ENCODE data around the gene PHF21A. TPM values are rescaled to one million over a fixed set of nuclear protein-coding genes. Genes with fewer than 3 reads are reported as not detected.
"Not testable (repeated sequence)": the region's sequence is repeated elsewhere in the genome, so short reads cannot be mapped to it uniquely, and the experiment has no call there.

Gene PHF21A
- total RNA-seq, 2 donors from 2014 or later, result 24.7 to 48.0 TPM

- no peaks in the 10 kb centered on the region for H3K27me3 ChIP-seq (replicated peaks; ENCODE audit: insufficient read depth)
- TF ChIP-seq CTCF (IDR thresholded peaks at IDR 0.05), result no peak
- TF ChIP-seq POLR2A (IDR thresholded peaks at IDR 0.05), result no peak
- no peak for TF ChIP-seq POLR2AphosphoS5 (IDR thresholded peaks at IDR 0.05)
- no peaks in the 10 kb centered on the region for H3K4me1 ChIP-seq (replicated peaks)
- intact Hi-C loops (cut with DNase I), result no loop called here
- no peak for DNase-seq (ENCODE audit: low spot score)
- 32% methylated on average over 6 of the region's 6 CpGs for WGBS
- H3K36me3 ChIP-seq, result no peaks in the 10 kb centered on the region
- no peaks in the 10 kb centered on the region for H3K9me3 ChIP-seq
- H3K4me3 ChIP-seq, result peak overlapping the region; percentile 68 to 88
- peak overlapping the region; percentile 96 for H3K27ac ChIP-seq
These were observed 2.4 kb downstream of the PHF21A start for GRCh38 chr11:46118702-46119351.

- no peak for TF ChIP-seq POLR2A (IDR thresholded peaks at IDR 0.05)
- peak in 1 of 4 experiments; percentile 5 for TF ChIP-seq CTCF (IDR thresholded peaks at IDR 0.05)
- no peak for TF ChIP-seq POLR2AphosphoS5 (IDR thresholded peaks at IDR 0.05)
- Histone ChIP-seq H3K27ac (no peak overlapping the region), H3K4me1 (replicated peaks) (no peaks in the 10 kb centered on the region), H3K4me3 (no peak overlapping the region), H3K9me3 (no peaks in the 10 kb centered on the region), H3K27me3 (replicated peaks; ENCODE audit: insufficient read depth) (no peaks in the 10 kb centered on the region), H3K36me3 (no peaks in the 10 kb centered on the region)
- no peak for DNase-seq (ENCODE audit: low spot score)
- intact Hi-C loops (cut with DNase I), result no loop called here
These were observed 3.4 kb downstream of the PHF21A start for GRCh38 chr11:46117842-46118241.

- not testable (repeated sequence) for H3K4me1 ChIP-seq (replicated peaks); H3K36me3 ChIP-seq
These were observed 4.6 kb downstream of the PHF21A start for GRCh38 chr11:46116712-46117037.

GRCh38 chr11:46116007-46116711, 5.1 kb downstream of the PHF21A start:
- Histone ChIP-seq H3K27ac (no peak overlapping the region), H3K9me3 (no peaks in the 10 kb centered on the region), H3K27me3 (replicated peaks; ENCODE audit: insufficient read depth) (no peaks in the 10 kb centered on the region), H3K4me1 (replicated peaks) (no peaks in the 10 kb centered on the region), H3K36me3 (no peaks in the 10 kb centered on the region), H3K4me3 (no peak overlapping the region)
- DNase-seq (ENCODE audit: low spot score), result no peak
- WGBS, result 74% methylated on average over 3 of the region's 3 CpGs
- intact Hi-C loops (cut with DNase I), result no loop called here
- TF ChIP-seq POLR2A (IDR thresholded peaks at IDR 0.05), result no peak

More at GRCh38 chr11:46116712-46117037, 4.6 kb downstream of the PHF21A start:
- H3K27ac ChIP-seq; intact Hi-C loops (cut with DNase I); H3K9me3 ChIP-seq; H3K4me3 ChIP-seq; H3K27me3 ChIP-seq (replicated peaks; ENCODE audit: insufficient read depth); DNase-seq (ENCODE audit: low spot score): not testable (repeated sequence)
- WGBS, result 89% methylated on average over 10 of the region's 10 CpGs

- intact Hi-C loops (cut with DNase I), result loop anchor here (2.0 kb wide), 1 partner anchor 128 kb away; no protein-coding TSS in a partner anchor
- Histone ChIP-seq H3K27ac (peak overlapping the region in 1 of 2 donors; percentile 31), H3K4me1 (replicated peaks) (no peaks in the 10 kb centered on the region)
These were observed 6.3 kb downstream of the PHF21A start for GRCh38 chr11:46114961-46115360.

More at GRCh38 chr11:46114961-46115360, 6.3 kb downstream of the PHF21A start:
- no peak for DNase-seq (ENCODE audit: low spot score)
- Histone ChIP-seq H3K27me3 (replicated peaks; ENCODE audit: insufficient read depth) (no peaks in the 10 kb centered on the region), H3K36me3 (no peaks in the 10 kb centered on the region), H3K4me3 (no peak overlapping the region), H3K9me3 (no peaks in the 10 kb centered on the region)
- TF ChIP-seq CTCF (IDR thresholded peaks at IDR 0.05) (no peak), POLR2A (IDR thresholded peaks at IDR 0.05) (no peak), POLR2AphosphoS5 (IDR thresholded peaks at IDR 0.05) (no peak)
